H1 (cell line): ENCODE results near the gene CYSRT1. TPM values are rescaled to one million over a fixed set of nuclear protein-coding genes. Genes with fewer than 3 reads are reported as not detected.

ENCODE experiments used
- CTCF ChIA-PET: fragments of 300-600 bp; sonication (Branson Sonifier 250); formaldehyde crosslinking; loops from one replicate; lab custom pipeline; 2021; ENCODE audit not compliant: partially characterized antibody; lab: Charles Lee
- POLR2A ChIA-PET: fragments of 300-600 bp; sonication (Branson Sonifier 250); formaldehyde crosslinking; loops from one replicate; lab custom pipeline; 2021; ENCODE audit warnings: inconsistent platforms; ENCODE audit not compliant: partially characterized antibody; lab: Charles Lee
- DNase-seq, 2 experiments: peaks; one replicate each; pipeline versions ENCODE4 v3.0.0 to v3.0.0-alpha.2; 2010 to 2022; ENCODE audit warnings: low spot score in 2 of 2, low read depth in 1 of 2, mixed read lengths in 1 of 2
- FAIRE-seq: peaks from 2 replicates; lab custom pipeline; 2011; peaks lifted over from hg19 to GRCh38; lab: Jason Lieb, UNC
- H2AFZ ChIP-seq: 2 replicates; pipeline ENCODE4 v1.8.1; 2012; ENCODE audit warnings: low read length, inconsistent platforms
- H2AK5ac ChIP-seq: 2 replicates; pipeline ENCODE4 v1.6.1; 2013; ENCODE audit warnings: low read depth, low read length
- H2BK120ac ChIP-seq: replicated peaks from 2 replicates; pipeline ENCODE3; 2013; ENCODE audit warnings: low read depth, low read length, inconsistent platforms
- H2BK12ac ChIP-seq: 2 replicates; pipeline ENCODE4 v1.6.1; 2013; ENCODE audit warnings: low read depth, low read length
- H2BK15ac ChIP-seq: 2 replicates; pipeline ENCODE4 v1.6.1; 2013; ENCODE audit warnings: low read length
- H2BK20ac ChIP-seq: 2 replicates; pipeline ENCODE4 v1.6.1; 2013; ENCODE audit warnings: low read length
- H2BK5ac ChIP-seq: 2 replicates; pipeline ENCODE4 v1.6.1; 2013; ENCODE audit warnings: low read depth, low read length
- H3K14ac ChIP-seq: 2 replicates; pipeline ENCODE4 v1.6.1; 2013; ENCODE audit warnings: inconsistent platforms; ENCODE audit not compliant: insufficient read length
- H3K18ac ChIP-seq: 2 replicates; pipeline ENCODE4 v1.6.1; 2013; ENCODE audit warnings: low read length; ENCODE audit errors: extremely low read depth
- H3K23ac ChIP-seq: 2 replicates; pipeline ENCODE4 v1.6.1; 2013; ENCODE audit warnings: inconsistent platforms; ENCODE audit not compliant: insufficient read length
- H3K23me2 ChIP-seq: 2 replicates; pipeline ENCODE4 v1.6.1; 2013; ENCODE audit warnings: low read depth, low read length
- H3K27ac ChIP-seq: 2 replicates; pipeline ENCODE4 v1.6.1; 2011; ENCODE audit warnings: low read depth, low read length, inconsistent platforms
- H3K27me3 ChIP-seq, 4 experiments: replicated peaks in 1 of 4; 1 replicate in 1 of 4; 2 replicates in 3 of 4; pipeline versions ENCODE4 v1.6.1 to v1.8.1; 2011 to 2013; ENCODE audit warnings: low read length in 3 of 4, mild to moderate bottlenecking in 3 of 4, inconsistent platforms in 2 of 4, mixed read lengths in 2 of 4, moderate library complexity in 1 of 4; ENCODE audit not compliant: control insufficient read depth in 3 of 4, insufficient read depth in 3 of 4; ENCODE audit errors: extremely low read depth in 1 of 4
- H3K36me3 ChIP-seq, 4 experiments: 2 replicates each; pipeline versions ENCODE4 v1.6.1 to v1.8.1; 2011 to 2013; ENCODE audit warnings: mild to moderate bottlenecking in 4 of 4, low read length in 3 of 4, moderate library complexity in 2 of 4, control low read depth in 1 of 4, inconsistent platforms in 1 of 4; ENCODE audit not compliant: insufficient read depth in 4 of 4, control insufficient read depth in 2 of 4
- H3K4ac ChIP-seq: replicated peaks from 2 replicates; pipeline ENCODE3; 2013; ENCODE audit warnings: low read length, low read depth, mixed read lengths, inconsistent platforms; ENCODE audit not compliant: insufficient read length
- H3K4me1 ChIP-seq, 4 experiments: replicated peaks in 1 of 4; 1 replicate in 1 of 4; 2 replicates in 3 of 4; pipeline versions ENCODE4 v1.6.1 to v1.8.1; 2011 to 2013; ENCODE audit warnings: low read length in 3 of 4, inconsistent platforms in 2 of 4, mixed read lengths in 1 of 4; ENCODE audit not compliant: insufficient read depth in 4 of 4, control insufficient read depth in 3 of 4
- H3K4me2 ChIP-seq, 2 experiments: 2 replicates each; pipeline versions ENCODE4 v1.6.1 to v1.8.1; 2011 to 2013; ENCODE audit warnings: low read depth in 2 of 2, low read length in 2 of 2, control low read depth in 1 of 2, inconsistent platforms in 1 of 2, mild to moderate bottlenecking in 1 of 2; ENCODE audit not compliant: insufficient read depth in 1 of 2
- H3K4me3 ChIP-seq, 4 experiments: fragments of 200-600, 300-600 bp in 1 of 4; sonication (generic), shearing (Covaris generic), sonication (Bioruptor Twin) in 1 of 4; 2 replicates each; pipeline versions ENCODE4 v1.5.1 to v1.8.1; 2011 to 2016; ENCODE audit warnings: low read length in 4 of 4, low read depth in 3 of 4, control low read depth in 2 of 4, inconsistent platforms in 2 of 4, mild to moderate bottlenecking in 2 of 4, mixed read lengths in 1 of 4, moderate library complexity in 1 of 4; ENCODE audit not compliant: insufficient read depth in 2 of 4; ENCODE audit errors: extremely low read depth in 1 of 4
- H3K56ac ChIP-seq: replicated peaks from 2 replicates; pipeline ENCODE3; 2013; ENCODE audit warnings: low read depth, mild to moderate bottlenecking, mixed read lengths, low read length, inconsistent platforms; ENCODE audit not compliant: insufficient read length
- H3K79me1 ChIP-seq: 2 replicates; pipeline ENCODE4 v1.6.1; 2013; ENCODE audit warnings: low read depth, low read length, control low read depth
- H3K79me2 ChIP-seq, 2 experiments: 2 replicates each; pipeline versions ENCODE4 v1.6.1 to v1.8.1; 2012 to 2013; ENCODE audit warnings: low read length in 2 of 2, mild to moderate bottlenecking in 2 of 2, inconsistent platforms in 1 of 2; ENCODE audit not compliant: insufficient read depth in 2 of 2, control insufficient read depth in 1 of 2
- H3K9ac ChIP-seq, 4 experiments: replicated peaks in 1 of 4; 1 replicate in 1 of 4; 2 replicates in 3 of 4; pipeline versions ENCODE4 v1.6.1 to v1.8.1; 2011 to 2013; ENCODE audit warnings: low read depth in 3 of 4, low read length in 3 of 4, control low read depth in 2 of 4, mild to moderate bottlenecking in 2 of 4, moderate library complexity in 2 of 4, inconsistent platforms in 1 of 4; ENCODE audit errors: extremely low read depth in 1 of 4
- H3K9me3 ChIP-seq, 2 experiments: 2 replicates each; pipeline versions ENCODE4 v1.6.1 to v1.8.1; 2012 to 2013; ENCODE audit warnings: mild to moderate bottlenecking in 2 of 2, moderate library complexity in 2 of 2, control low read depth in 1 of 2, inconsistent platforms in 1 of 2, low read depth in 1 of 2, low read length in 1 of 2, mixed read lengths in 1 of 2; ENCODE audit not compliant: insufficient read depth in 2 of 2
- H4K20me1 ChIP-seq, 2 experiments: replicated peaks in 1 of 2; 2 replicates each; pipeline versions ENCODE3 to v1.8.1; 2011 to 2013; ENCODE audit warnings: inconsistent platforms in 2 of 2, low read length in 2 of 2, mild to moderate bottlenecking in 1 of 2; ENCODE audit not compliant: insufficient read depth in 2 of 2, control insufficient read depth in 1 of 2
- H4K5ac ChIP-seq: 2 replicates; pipeline ENCODE4 v1.6.1; 2013; ENCODE audit warnings: low read length, low read depth, mixed read lengths, inconsistent platforms; ENCODE audit not compliant: insufficient read length
- H4K8ac ChIP-seq: 2 replicates; pipeline ENCODE4 v1.8.0; 2013; ENCODE audit warnings: mild to moderate bottlenecking, moderate library complexity, low read length, inconsistent platforms; ENCODE audit not compliant: insufficient read depth; ENCODE audit errors: extremely low read depth
- H4K91ac ChIP-seq: replicated peaks from 2 replicates; pipeline ENCODE3; 2013; ENCODE audit warnings: low read length, mixed read lengths, inconsistent platforms; ENCODE audit not compliant: insufficient read length
- ASH2L ChIP-seq: fragments of 200-600, 300-600 bp; sonication (generic); IDR thresholded peaks from one replicate; pipeline ENCODE4 v1.7.1; 2017; ENCODE audit warnings: low read length
- CREB1 ChIP-seq: IDR thresholded peaks from 2 replicates; pipeline ENCODE4 v1.6.1; 2012; ENCODE audit warnings: inconsistent platforms
- GTF2F1 ChIP-seq: IDR thresholded peaks from 2 replicates; pipeline ENCODE4 v1.6.1; 2012; ENCODE audit warnings: low read depth, low read length, improper control_type of control experiment, borderline replicate concordance
- JUND ChIP-seq: IDR thresholded peaks from 2 replicates; pipeline ENCODE4 v1.6.1; 2011; ENCODE audit warnings: mild to moderate bottlenecking, improper control_type of control experiment, low read length
- PHF8 ChIP-seq: fragments of 200-600 bp; sonication (generic); conservative IDR thresholded peaks from 2 replicates; pipeline ENCODE4 v1.7.1; 2012; ENCODE audit warnings: low read depth, mild to moderate bottlenecking, inconsistent platforms, low read length, moderate library complexity
- ZNF274 ChIP-seq: IDR thresholded peaks from 2 replicates; pipeline ENCODE4 v1.7.0; 2012; ENCODE audit warnings: low read length, borderline replicate concordance; ENCODE audit errors: extremely low read depth
- WGBS, 2 experiments: shearing (Covaris generic) in 1 of 2; methylation state at CpG; one replicate each; pipeline versions ENCODE4 v1.1.6 to v1.1.7; 2013 to 2015; ENCODE audit warnings: low lambda C conversion rate in 2 of 2, mixed read lengths in 2 of 2, inconsistent platforms in 1 of 2, low coverage in 1 of 2, missing lambda C conversion rate in 1 of 2; ENCODE audit not compliant: insufficient replicate concordance in 2 of 2, insufficient coverage in 1 of 2, insufficient read length in 1 of 2; ENCODE audit errors: extremely low coverage in 1 of 2, missing lambda C conversion rate in 1 of 2; 5-methylcytosine and 5-hydroxymethylcytosine counted together
- polyA plus RNA-seq, 7 experiments: library from polyadenylated mRNA; depleted of rRNA in 3 of 7; stranded (reverse) in 5 of 7; unstranded in 2 of 7; fragments of >200 nt in 5 of 7; fragments of 200-250 nt in 2 of 7; gene quantifications; 1 replicate in 5 of 7; 2 replicates in 1 of 7; 4 replicates in 1 of 7; pipeline versions ENCODE4 v1.2.1 to v1.2.3, GENCODE V29; 2011 to 2013; ENCODE audit warnings: missing spikeins in 2 of 7, mixed read lengths in 2 of 7
- total RNA-seq: library from RNA; stranded (reverse); fragmentation: NEBNext Ultra II Directional; extraction: Animal tissue kit (Norgen Biotek cat#: 25700); gene quantifications from 2 replicates; pipeline ENCODE4 v1.2.1, GENCODE V29; 2021

CYSRT1 gene
- total and polyA plus RNA-seq, 2 of the 8 experiments (the other 6 are each of a cell fraction or from before 2014, with no cell fraction given), result 1.0 to 6.5 TPM

DNA sequence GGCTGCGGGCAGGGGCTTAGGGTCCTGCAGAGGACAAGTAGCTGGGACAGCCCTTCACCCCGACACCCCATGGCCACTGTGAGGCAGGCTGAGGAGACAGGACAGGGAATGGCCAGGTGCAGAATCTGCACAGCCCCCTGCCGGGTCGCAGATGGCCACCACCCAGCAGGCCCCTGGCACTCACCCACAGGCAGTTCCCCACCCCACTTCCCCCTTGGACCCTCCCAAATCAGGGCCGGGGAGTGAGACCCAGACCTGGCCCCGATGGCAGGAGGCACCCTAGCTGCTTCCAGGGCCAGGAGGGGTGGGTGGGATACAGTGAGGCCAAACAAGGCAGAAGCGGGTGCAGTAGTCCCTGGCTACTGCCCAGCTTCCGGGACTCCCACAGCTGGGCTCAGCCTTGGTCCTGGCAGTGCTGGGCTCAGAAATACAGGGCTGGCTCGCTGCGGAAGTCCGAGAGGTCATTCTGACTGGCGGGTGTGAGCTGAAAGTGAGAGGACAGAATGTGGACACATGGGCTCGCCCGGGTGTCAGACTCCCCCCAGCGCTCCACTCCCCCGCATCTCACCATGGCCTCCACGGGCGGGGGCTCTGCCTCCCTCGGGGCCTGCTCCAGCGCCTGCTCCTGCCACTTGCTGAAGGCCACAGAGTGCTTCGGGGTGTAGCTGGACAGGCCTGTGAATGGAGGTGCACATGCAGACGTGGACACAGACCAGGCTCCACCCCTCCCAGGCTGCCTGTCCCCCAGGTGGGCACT, 33.1 kb upstream of the CYSRT1 start:
- 93% methylated on average over 16 of the region's 22 CpGs; no CpG with 5 or more reads in 1 of the 2 experiments for WGBS, 2 experiments
- ChIA-PET CTCF (interaction anchor here (1.1 to 14.0 kb wide), 7 partner anchors 7 to 61 kb away, joined by 3 to 204 read pairs (median 5); partner anchors contain the start of genes CYSRT1, LRRC26, RNF208 and RNF224), POLR2A (interaction anchor here (0.8 to 11.0 kb wide), 10 partner anchors 10 to 62 kb away, joined by 3 to 107 read pairs (median 4); partner anchors contain the start of genes NDOR1, RNF224, TMEM203 and TPRN)
- DNase-seq (no peak), FAIRE-seq (no peak)
- Histone ChIP-seq H3K56ac (no peak overlapping the region), H3K4me1 (peaks cover 0 to 34% (median 10%) of the 10 kb centered on the region in 4 experiments; a peak in 6 of 7 replicates), H4K91ac (no peak overlapping the region), H3K27ac (no peak overlapping the region), H4K8ac (no peak overlapping the region; the same call in 1 of the 2 replicates), H3K23ac (no peak overlapping the region), H3K18ac (no peak overlapping the region), H4K5ac (no peak overlapping the region), H2BK15ac (no peak overlapping the region), H3K4me3 (no peak overlapping the region), H2AFZ (no peak overlapping the region), H2BK120ac (no peak overlapping the region), H3K79me1 (peaks cover 10% of the 10 kb centered on the region), H3K79me2 (peaks cover 0 to 27% of the 10 kb centered on the region in 2 experiments; a peak in 2 of 4 replicates), H3K36me3 (peaks cover 0 to 4% (median 1%) of the 10 kb centered on the region in 4 experiments; a peak in 2 of 8 replicates), H3K14ac (no peak overlapping the region), H3K27me3 (no peaks in the 10 kb centered on the region), H4K20me1 (peaks cover 15 to 37% of the 10 kb centered on the region in 2 experiments), H2BK5ac (no peak overlapping the region), H3K4me2 (no peak overlapping the region), H2AK5ac (no peak overlapping the region), H2BK20ac (no peak overlapping the region), H3K9me3 (no peaks in the 10 kb centered on the region), H3K4ac (no peak overlapping the region), H3K23me2 (peaks cover 8% of the 10 kb centered on the region; the same call in 1 of the 2 replicates), H3K9ac (no peak overlapping the region), H2BK12ac (no peak overlapping the region)
- no peak for TF ChIP-seq PHF8
- no peak for TF ChIP-seq GTF2F1
- no peak for TF ChIP-seq JUND
- no peak for TF ChIP-seq ZNF274
- TF ChIP-seq CREB1, result no peak
- no peak for TF ChIP-seq ASH2L
